ENCODE measurements around the gene KLK14.

KLK14 gene

DNA sequence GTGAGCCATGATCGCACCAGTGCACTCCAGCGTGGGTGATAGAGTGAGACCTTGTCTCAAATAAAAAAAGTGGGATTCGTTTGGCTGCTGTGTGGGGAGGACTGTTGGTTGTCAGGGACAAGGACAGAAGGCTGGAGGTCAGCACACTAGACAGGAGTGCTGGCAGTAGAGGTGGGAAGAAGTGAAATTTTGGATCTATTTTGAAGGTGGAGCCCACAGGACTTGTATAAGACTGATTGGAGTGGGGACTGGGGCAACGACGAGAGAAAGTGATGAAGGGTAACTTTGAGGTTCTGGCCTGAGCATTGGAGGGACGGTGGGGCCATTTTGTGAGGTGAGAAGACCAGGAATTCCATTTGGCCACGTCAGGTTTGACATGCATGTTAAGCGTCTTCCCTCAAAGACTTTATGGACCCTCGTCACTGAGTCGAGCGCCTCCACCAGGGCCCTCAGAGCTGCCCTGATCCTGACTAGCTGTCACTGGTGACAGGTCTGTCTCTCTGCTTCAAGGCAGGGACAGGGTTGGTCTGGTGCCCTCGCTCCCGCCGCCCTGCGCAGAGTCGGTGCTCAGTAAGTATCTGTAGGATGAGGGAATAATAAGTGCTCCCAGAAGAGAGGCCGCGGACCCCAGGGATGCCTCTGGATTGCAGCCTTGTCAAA lies 24.8 kb upstream of the KLK14 start:
- no peak for DNase-seq

DNA sequence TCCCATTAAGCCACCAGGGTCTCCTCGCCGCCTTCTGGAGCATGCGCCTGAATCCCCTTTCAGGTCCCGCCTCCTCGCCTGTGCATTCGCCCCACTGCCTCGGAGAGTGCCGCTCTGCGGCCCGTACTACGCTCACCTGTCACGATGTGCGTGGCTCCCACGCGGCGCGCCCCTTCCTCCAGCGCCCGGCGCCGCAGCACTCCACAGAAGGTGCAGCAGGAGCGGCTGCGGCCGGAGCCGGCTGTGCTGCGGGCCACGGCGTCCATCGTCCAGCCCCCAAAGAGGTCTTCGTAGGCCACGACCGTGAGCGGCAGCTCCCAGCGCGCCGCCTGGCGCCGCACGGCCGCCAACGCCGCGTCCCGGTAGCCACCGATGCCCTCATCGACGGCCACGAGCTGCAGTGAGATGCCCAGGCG lies 21.2 kb upstream of the KLK14 start:
- no peak for DNase-seq

DNA sequence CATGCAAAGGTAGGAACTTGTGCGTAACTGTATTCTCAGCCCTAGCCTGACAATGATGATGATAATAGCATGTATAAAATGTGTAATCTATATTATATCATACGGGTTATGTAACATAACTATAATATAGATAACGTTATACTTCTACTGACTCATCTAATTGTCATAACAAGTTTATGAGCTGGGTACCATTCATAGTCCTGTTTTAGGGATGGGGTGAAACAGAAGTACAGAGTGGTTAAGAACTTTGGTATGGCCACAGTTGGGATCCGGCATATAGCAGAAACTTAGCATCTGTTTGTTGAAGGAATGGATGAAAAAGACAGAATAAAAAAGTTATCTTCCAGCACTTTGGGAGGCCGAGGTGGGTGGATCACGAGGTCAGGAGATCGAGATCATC lies 20.3 kb upstream of the KLK14 start:
- no peak for DNase-seq

- DNase-seq: no peak
Measured at GRCh38 chr19:51101171-51101865, 18.6 kb upstream of the KLK14 start.

GRCh38 chr19:51100601-51101000 lies 17.9 kb upstream of the KLK14 start:
- no peak for DNase-seq

DNA sequence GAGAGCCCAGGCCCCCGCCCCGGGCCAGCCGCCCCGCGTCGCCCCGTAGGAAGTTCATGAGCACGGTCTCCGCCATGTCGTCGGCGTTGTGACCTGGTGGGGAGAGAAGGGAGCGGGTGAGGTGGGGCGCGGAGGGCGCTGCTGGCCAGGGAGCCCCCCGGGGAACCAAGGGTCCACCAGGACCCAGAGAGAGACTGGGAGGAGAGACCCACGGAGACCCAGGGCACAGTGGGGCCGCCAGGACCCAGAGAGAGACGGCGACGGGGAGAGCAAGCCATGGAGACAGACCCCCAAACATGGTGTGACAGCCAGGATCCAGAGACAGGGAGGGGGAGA lies 16.3 kb upstream of the KLK14 start:
- DNase-seq: no peak

GRCh38 chr19:51098365-51099046 lies 15.8 kb upstream of the KLK14 start:
- no peak for DNase-seq

GRCh38 chr19:51097796-51098195 lies 15.1 kb upstream of the KLK14 start:
- no peak for DNase-seq

GRCh38 chr19:51097166-51097738 lies 14.6 kb upstream of the KLK14 start:
- peak; percentile 75 to 80 for DNase-seq

GRCh38 chr19:51096473-51097165 lies 13.9 kb upstream of the KLK14 start:
- no peak for DNase-seq

DNA sequence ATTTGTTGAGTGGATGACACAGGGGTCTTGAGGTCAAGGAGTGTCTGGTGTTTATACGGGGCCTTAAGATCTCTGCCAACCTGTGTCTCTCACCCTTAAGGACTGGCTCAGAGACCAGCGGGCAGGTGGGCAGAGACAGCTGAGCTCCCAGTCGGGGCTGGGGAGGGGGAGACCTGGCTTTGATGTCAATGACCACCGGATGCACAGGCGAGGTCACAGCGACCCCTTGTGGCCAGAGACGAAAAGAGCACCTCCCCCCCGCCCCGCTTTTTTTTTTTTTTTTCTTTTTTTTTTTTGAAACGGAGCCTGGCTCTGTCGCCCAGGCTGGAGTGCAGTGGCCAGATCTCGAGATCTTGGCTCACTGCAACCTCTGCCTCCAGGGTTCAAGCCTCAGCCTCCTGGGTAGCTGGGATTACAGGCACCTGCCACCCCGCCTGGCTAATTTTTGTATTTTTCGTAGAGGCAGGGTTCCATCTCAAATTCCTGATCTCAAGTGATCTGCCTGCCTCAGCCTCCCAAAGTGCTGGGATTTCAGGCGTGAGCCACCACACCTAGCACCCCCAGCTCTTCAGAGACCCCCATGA lies 12.1 kb upstream of the KLK14 start:
- peak; percentile 30 to 43 for DNase-seq

GRCh38 chr19:51093510-51094345 lies 11.0 kb upstream of the KLK14 start:
- no peak for DNase-seq

DNA sequence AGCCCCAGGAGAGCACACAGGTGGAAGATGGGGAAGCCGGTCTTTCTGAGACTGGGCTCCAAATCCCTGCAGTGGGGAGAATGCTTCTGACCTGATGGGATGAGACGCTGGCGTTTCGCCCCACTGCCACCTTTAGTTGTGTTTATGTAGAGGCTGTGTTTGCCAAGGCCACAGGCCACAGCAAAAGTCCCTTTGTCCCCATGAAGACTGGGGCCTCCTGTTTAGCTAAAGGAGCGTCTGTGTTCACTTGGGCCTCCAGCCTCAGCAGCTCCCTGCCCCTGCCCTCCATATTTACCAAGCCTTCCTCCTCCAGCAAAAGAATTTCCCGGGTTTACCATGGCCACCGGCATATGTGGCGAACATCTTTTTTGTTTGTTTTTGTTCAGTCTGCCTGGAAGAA lies 10.4 kb upstream of the KLK14 start:
- no peak for DNase-seq

DNA sequence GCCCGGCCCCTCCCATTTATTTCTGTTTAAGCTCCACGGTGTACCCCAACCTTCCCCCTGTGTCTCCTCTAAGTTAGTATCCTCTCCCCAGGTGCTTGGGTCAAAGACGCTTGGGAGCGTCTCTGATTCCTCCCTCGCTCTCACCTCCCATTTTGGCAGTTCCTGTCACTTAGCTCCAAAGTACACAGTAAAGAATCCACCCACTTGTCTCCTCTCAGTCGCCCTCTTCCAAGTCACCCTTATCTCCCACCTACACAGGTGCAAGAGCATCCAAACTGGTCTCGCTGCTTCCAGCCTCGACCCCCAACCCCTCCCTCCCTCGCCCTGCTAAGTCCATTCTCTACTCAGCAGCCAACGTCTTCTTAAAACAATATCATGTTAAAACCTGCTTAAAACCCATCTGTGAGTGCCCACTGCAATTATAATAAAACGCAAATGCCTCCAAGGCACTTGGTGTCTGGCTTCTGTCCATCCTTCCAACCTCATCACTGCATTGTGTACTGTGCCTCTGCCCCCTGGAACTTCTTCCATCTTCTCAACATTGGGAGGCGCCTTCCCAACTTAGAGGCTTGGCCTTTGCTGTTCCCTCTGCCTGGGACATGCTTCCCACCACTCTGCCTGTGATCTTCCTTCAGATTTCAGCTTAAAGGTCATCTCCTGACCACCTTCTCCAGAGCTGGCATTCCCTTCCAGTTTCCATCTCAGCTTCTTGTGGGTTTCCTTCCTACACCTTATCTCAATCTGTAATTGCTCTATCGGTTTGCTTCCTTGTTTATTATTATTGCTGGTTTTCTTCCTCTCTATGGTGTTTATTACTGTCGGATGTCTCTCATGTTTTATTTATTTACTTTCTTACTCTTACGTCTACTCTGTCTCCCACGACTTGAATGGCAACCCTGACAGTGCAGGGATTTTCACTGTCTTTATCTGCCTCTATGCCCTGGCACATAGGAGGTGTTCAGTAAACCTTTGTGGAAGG lies 9.5 kb upstream of the KLK14 start:
- DNase-seq: no peak

DNA sequence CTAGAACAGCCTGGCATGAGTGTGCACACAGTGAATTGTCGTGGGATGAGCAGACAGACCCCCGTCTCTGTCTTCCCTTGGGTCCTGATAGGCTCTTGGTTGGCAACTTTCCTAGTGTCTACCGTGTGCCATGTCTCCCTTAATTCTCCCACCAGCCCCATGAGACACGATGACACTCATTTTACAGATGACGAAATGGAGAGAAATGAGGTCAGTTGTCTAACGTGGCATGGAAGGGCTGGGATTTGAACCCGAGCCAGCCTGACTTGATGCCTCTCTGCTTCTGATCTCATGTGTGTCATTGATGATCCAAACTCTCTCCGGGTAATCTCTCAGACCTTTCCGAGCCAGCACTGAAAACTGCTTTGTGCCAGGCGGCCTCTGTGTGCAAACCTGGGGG lies 8.4 kb upstream of the KLK14 start:
- DNase-seq: no peak

GRCh38 chr19:51090471-51090870 lies 7.8 kb upstream of the KLK14 start:
- no peak for DNase-seq

GRCh38 chr19:51089786-51090185 lies 7.1 kb upstream of the KLK14 start:
- DNase-seq: no peak

- DNase-seq: no peak
Measured at GRCh38 chr19:51086153-51086850, 3.6 kb upstream of the KLK14 start.

- no peak for DNase-seq
Measured at GRCh38 chr19:51084505-51084904, 1.8 kb upstream of the KLK14 start.

GRCh38 chr19:51083783-51084182 lies 1.1 kb upstream of the KLK14 start:
- no peak for DNase-seq

Measured in stimulated activated CD4-positive, alpha-beta T cell treated with anti-CD3 and anti-CD28 coated beads, Interleukin-2, amount 100 ng/mL, for 48 hours (primary cell).